Small intestine (tissue), 7 donors: ENCODE measurements around the gene INTS1. TPM values are rescaled to one million over a fixed set of nuclear protein-coding genes. Genes with fewer than 3 reads are reported as not detected.

Experiments used
- DNase-seq, 2 donors: peaks; one replicate each; pipeline versions ENCODE4 v3.0.0 to v3.0.0-alpha.2; 2013
- FAIRE-seq: peaks from 2 replicates; lab custom pipeline; 2012; peaks lifted over from hg19 to GRCh38; lab: Jason Lieb, UNC
- H3K27ac ChIP-seq, 3 donors: one replicate each; pipeline ENCODE4 v1.5.1; 2013; ENCODE audit warnings: low read length in 2 of 3, mild to moderate bottlenecking in 2 of 3, control low read depth in 1 of 3, inconsistent platforms in 1 of 3, low read depth in 1 of 3, moderate library complexity in 1 of 3
- H3K27me3 ChIP-seq, 3 donors: one replicate each; pipeline ENCODE4 v1.6.1; 2013; ENCODE audit warnings: low read length in 3 of 3, inconsistent platforms in 1 of 3; ENCODE audit not compliant: control insufficient read depth in 3 of 3, insufficient read depth in 3 of 3
- H3K36me3 ChIP-seq, 3 donors: one replicate each; pipeline ENCODE4 v1.6.1; 2013; ENCODE audit warnings: low read length in 3 of 3, inconsistent platforms in 1 of 3, low read depth in 1 of 3, mild to moderate bottlenecking in 1 of 3, moderate library complexity in 1 of 3; ENCODE audit not compliant: control insufficient read depth in 3 of 3, insufficient read depth in 2 of 3
- H3K4me1 ChIP-seq, 3 donors: one replicate each; pipeline ENCODE4 v1.6.1; 2013; ENCODE audit warnings: low read length in 2 of 3, inconsistent platforms in 1 of 3, low read depth in 1 of 3, mild to moderate bottlenecking in 1 of 3, moderate library complexity in 1 of 3; ENCODE audit not compliant: control insufficient read depth in 3 of 3, insufficient read depth in 2 of 3
- H3K4me3 ChIP-seq, 3 donors: one replicate each; pipeline ENCODE4 v1.5.1; 2013; ENCODE audit warnings: low read length in 3 of 3, control low read depth in 1 of 3, inconsistent platforms in 1 of 3, low read depth in 1 of 3, mild to moderate bottlenecking in 1 of 3, moderate library complexity in 1 of 3
- H3K9me3 ChIP-seq, 2 donors: one replicate each; pipeline ENCODE4 v1.6.1; 2013; ENCODE audit warnings: low read depth in 1 of 2, low read length in 1 of 2; ENCODE audit not compliant: control insufficient read depth in 2 of 2, insufficient read depth in 1 of 2
- WGBS, 3 donors: extraction: QIAGEN DNeasy Blood & Tissue Kit; methylation state at CpG; one replicate each; pipeline ENCODE4 v1.1.7; 2013; 5-methylcytosine and 5-hydroxymethylcytosine counted together
- polyA plus RNA-seq, 4 donors: library from polyadenylated mRNA; stranded (reverse) in 3 of 4; unstranded in 1 of 4; fragments of 200-250 nt in 3 of 4; fragments of 120-200 nt in 1 of 4; gene quantifications; one replicate each; pipeline versions ENCODE4 v1.2.1 to v1.2.3, GENCODE V29; 2013
- donor health status: healthy with polysubstance abuse.
- donor health status: control.
- donor health status: control.
- donor health status: Bipolar disorder and iron deficiency.
- donor health status: healthy.

The INTS1 gene
- polyA plus RNA-seq, 4 donors = 48.9 to 83.2 (median 68.9) TPM

- Histone ChIP-seq H3K4me1 (peaks cover 4 to 28% (median 6%) of the 10 kb centered on the region in 3 donors), H3K27me3 (no peaks in the 10 kb centered on the region), H3K9me3 (no peaks in the 10 kb centered on the region), H3K4me3 (no peak overlapping the region), H3K36me3 (peaks cover 10 to 95% (median 17%) of the 10 kb centered on the region in 3 donors), H3K27ac (peak overlapping the region in 1 of 3 donors; percentile 6)
- FAIRE-seq (no peak), DNase-seq (no peak)
- 87 to 89% (median 88%) methylated on average over 34 to 36 of the region's 36 CpGs for WGBS, 3 donors
Observed at GRCh38 chr7:1539181-1539881, 35.1 kb upstream of the INTS1 start.

GRCh38 chr7:1538544-1539180 is 34.5 kb upstream of the INTS1 start:
- DNase-seq (no peak), FAIRE-seq (no peak)
- peak overlapping the region in 1 of 3 donors; percentile 98 for H3K27ac ChIP-seq
- WGBS, 3 donors = 77 to 86% (median 83%) methylated on average over 25 of the region's 25 CpGs
- H3K4me3 ChIP-seq = no peak overlapping the region
- H3K27me3 ChIP-seq = no peaks in the 10 kb centered on the region
- peaks cover 10 to 95% (median 17%) of the 10 kb centered on the region in 3 donors for H3K36me3 ChIP-seq
- peaks cover 4 to 32% (median 13%) of the 10 kb centered on the region in 3 donors for H3K4me1 ChIP-seq
- H3K9me3 ChIP-seq = no peaks in the 10 kb centered on the region

GRCh38 chr7:1537535-1538412 is 33.6 kb upstream of the INTS1 start:
- peak overlapping the region; percentile 31 to 53 (median 42) for H3K4me3 ChIP-seq
- peak overlapping the region; percentile 91 to 98 (median 92) for H3K27ac ChIP-seq
- no peaks in the 10 kb centered on the region for H3K27me3 ChIP-seq
- DNase-seq (peak in 1 of 2 donors; percentile 68), FAIRE-seq (no peak)
- H3K9me3 ChIP-seq = no peaks in the 10 kb centered on the region
- H3K36me3 ChIP-seq = peaks cover 10 to 94% (median 17%) of the 10 kb centered on the region in 3 donors
- H3K4me1 ChIP-seq = peaks cover 4 to 41% (median 19%) of the 10 kb centered on the region in 3 donors
- 47 to 59% (median 56%) methylated on average over 49 to 56 of the region's 56 CpGs for WGBS, 3 donors

- DNase-seq = peak; percentile 91 to 96
- H3K27ac ChIP-seq = peak overlapping the region; percentile 91 to 98 (median 92)
- 19 to 33% (median 32%) methylated on average over 47 to 52 of the region's 52 CpGs for WGBS, 3 donors
- H3K4me1 ChIP-seq = peaks cover 4 to 47% (median 19%) of the 10 kb centered on the region in 3 donors
- H3K36me3 ChIP-seq = peaks cover 10 to 86% (median 17%) of the 10 kb centered on the region in 3 donors
- peak overlapping the region; percentile 31 to 53 (median 42) for H3K4me3 ChIP-seq
- FAIRE-seq = no peak
- no peaks in the 10 kb centered on the region for H3K9me3 ChIP-seq
- no peaks in the 10 kb centered on the region for H3K27me3 ChIP-seq
Observed at GRCh38 chr7:1536743-1537534, 32.8 kb upstream of the INTS1 start.

GRCh38 chr7:1536455-1536742 is 32.2 kb upstream of the INTS1 start:
- DNase-seq = no peak
- Histone ChIP-seq H3K4me3 (peak overlapping the region in 1 of 3 donors; percentile 53), H3K27me3 (no peaks in the 10 kb centered on the region), H3K4me1 (peaks cover 4 to 52% (median 19%) of the 10 kb centered on the region in 3 donors), H3K27ac (peak overlapping the region; percentile 91 to 98 (median 92)), H3K9me3 (no peaks in the 10 kb centered on the region), H3K36me3 (peaks cover 10 to 80% (median 17%) of the 10 kb centered on the region in 3 donors)
- WGBS, 3 donors = 65 to 75% (median 72%) methylated on average over 7 of the region's 7 CpGs
- no peak for FAIRE-seq

- H3K4me1 ChIP-seq = peaks cover 4 to 53% (median 19%) of the 10 kb centered on the region in 3 donors
- DNase-seq = no peak
- H3K27ac ChIP-seq = peak overlapping the region; percentile 17 to 98 (median 91)
Observed at GRCh38 chr7:1535701-1536454, 31.7 kb upstream of the INTS1 start.

GRCh38 chr7:1535100-1535458 is 30.9 kb upstream of the INTS1 start:
- no peak for FAIRE-seq
- Histone ChIP-seq H3K4me1 (peaks cover 4 to 56% (median 19%) of the 10 kb centered on the region in 3 donors), H3K27me3 (no peaks in the 10 kb centered on the region), H3K27ac (no peak overlapping the region), H3K4me3 (no peak overlapping the region), H3K9me3 (no peaks in the 10 kb centered on the region), H3K36me3 (peaks cover 7 to 67% (median 7%) of the 10 kb centered on the region in 3 donors)
- 63 to 64% (median 64%) methylated on average over 6 of the region's 6 CpGs for WGBS, 3 donors
- DNase-seq = no peak

More at GRCh38 chr7:1535701-1536454, 31.7 kb upstream of the INTS1 start:
- H3K36me3 ChIP-seq = peaks cover 10 to 75% (median 14%) of the 10 kb centered on the region in 3 donors
- H3K27me3 ChIP-seq = no peaks in the 10 kb centered on the region
- H3K4me3 ChIP-seq = no peak overlapping the region
- 85 to 87% (median 86%) methylated on average over 42 of the region's 42 CpGs for WGBS, 3 donors
- H3K9me3 ChIP-seq = no peaks in the 10 kb centered on the region
- FAIRE-seq = no peak
